ENCODE measurements around the gene ERBB4. TPM values are rescaled to one million over a fixed set of nuclear protein-coding genes. Genes with fewer than 3 reads are reported as not detected.

The ERBB4 gene
- total RNA-seq, 1 donor from 2014 or later, result not detected

DNA sequence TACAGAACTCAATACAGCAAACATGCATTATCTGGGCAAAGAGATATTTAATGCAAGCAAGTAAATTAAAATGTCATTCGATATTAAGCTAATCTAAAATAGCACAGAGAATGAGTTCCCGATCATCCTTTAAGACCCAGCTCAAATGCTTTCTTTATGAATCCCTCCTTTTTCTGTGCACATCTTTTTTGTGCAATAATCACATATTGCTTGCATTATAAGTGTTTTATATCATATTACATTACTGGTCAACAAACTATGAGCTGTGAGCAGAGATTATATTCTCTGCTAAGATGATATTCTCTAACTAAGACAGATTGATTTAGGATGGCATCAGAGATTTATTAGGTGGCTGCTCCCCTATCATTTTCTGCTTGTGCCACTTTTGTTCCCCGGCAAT lies 146.1 kb downstream of the ERBB4 start:
- no peak overlapping the region for H3K4me3 Mint-ChIP-seq
- H3K36me3 Mint-ChIP-seq (ENCODE audit: low read depth), result no peaks in the 10 kb centered on the region
- DNase-seq, result no peak
- H3K4me1 Mint-ChIP-seq, result no peaks in the 10 kb centered on the region
- H3K9me3 Mint-ChIP-seq, result no peaks in the 10 kb centered on the region
- H3K27ac Mint-ChIP-seq, result no peak overlapping the region
- H3K27me3 Mint-ChIP-seq, result no peaks in the 10 kb centered on the region
- intact Hi-C loops (cut with micrococcal nuclease), result no loop called here

DNA sequence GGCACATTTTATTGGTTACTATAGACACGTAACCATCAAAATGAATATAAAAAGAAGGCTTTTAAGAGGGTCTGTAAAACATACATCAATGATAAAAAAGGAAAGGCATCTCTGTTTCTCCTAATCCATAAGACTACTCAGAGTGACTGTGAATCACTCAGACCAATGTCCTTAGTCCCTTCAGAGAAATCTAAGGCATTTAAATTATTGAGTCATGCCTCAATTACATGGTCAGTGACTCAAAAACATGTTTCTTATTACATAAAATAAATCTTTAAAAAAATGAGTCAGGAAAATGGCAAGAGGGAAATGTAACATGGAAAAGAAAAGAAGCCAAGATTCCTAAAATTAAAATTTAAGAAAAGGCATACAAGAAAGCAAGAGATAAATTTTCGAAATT lies 146.6 kb downstream of the ERBB4 start:
- intact Hi-C loops (cut with micrococcal nuclease), result no loop called here
- Mint-ChIP-seq H3K27ac (no peak overlapping the region), H3K36me3 (ENCODE audit: low read depth) (no peaks in the 10 kb centered on the region), H3K27me3 (no peaks in the 10 kb centered on the region), H3K4me3 (no peak overlapping the region), H3K9me3 (no peaks in the 10 kb centered on the region), H3K4me1 (no peaks in the 10 kb centered on the region)
- no peak for DNase-seq

DNA sequence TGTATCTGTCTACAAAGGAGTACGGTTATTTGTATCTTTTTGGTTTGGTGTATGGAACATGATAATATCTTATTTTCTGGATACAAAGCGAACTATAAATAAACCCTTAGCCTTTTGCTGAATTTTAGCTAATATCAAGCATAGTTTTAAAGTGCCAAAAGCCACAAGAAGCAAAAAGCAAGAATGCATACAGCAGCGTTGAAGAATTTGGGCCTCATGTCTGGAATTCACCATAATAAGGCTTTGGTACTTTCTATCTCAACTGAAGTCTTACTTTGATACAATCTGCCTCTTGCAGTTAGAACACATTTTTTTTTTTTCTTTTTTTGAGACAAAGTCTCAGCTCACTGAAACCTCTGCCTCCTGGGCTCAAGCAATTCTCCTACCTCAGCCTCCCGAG lies 151.5 kb downstream of the ERBB4 start:
- H3K4me1 Mint-ChIP-seq, result no peaks in the 10 kb centered on the region
- no peak overlapping the region for H3K4me3 Mint-ChIP-seq
- no peaks in the 10 kb centered on the region for H3K9me3 Mint-ChIP-seq
- H3K27me3 Mint-ChIP-seq, result no peaks in the 10 kb centered on the region
- no peak for DNase-seq
- H3K27ac Mint-ChIP-seq, result no peak overlapping the region
- intact Hi-C loops (cut with micrococcal nuclease), result no loop called here
- H3K36me3 Mint-ChIP-seq (ENCODE audit: low read depth), result no peaks in the 10 kb centered on the region

DNA sequence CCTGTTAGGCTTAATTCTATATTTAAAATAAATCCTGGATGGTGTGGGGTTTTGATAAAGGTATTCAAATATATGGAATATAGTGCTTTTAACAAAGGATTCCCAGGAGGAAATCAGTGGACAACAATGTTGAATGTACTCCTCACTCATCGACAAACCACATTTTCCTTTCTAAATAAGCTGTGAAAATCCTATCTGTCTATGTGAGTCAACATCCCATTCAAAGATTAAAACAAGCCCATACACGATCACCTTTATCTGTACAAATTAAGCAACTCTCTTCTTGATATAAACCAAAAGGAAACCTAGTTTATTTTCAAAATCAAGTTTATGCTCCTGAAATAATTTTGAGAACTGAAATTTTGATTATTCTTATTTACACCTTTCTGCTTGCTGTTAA lies 153.4 kb downstream of the ERBB4 start:
- Mint-ChIP-seq H3K4me1 (no peaks in the 10 kb centered on the region), H3K4me3 (no peak overlapping the region), H3K27me3 (no peaks in the 10 kb centered on the region), H3K36me3 (ENCODE audit: low read depth) (no peaks in the 10 kb centered on the region), H3K27ac (no peak overlapping the region), H3K9me3 (no peaks in the 10 kb centered on the region)
- intact Hi-C loops (cut with micrococcal nuclease), result no loop called here
- no peak for DNase-seq

DNA sequence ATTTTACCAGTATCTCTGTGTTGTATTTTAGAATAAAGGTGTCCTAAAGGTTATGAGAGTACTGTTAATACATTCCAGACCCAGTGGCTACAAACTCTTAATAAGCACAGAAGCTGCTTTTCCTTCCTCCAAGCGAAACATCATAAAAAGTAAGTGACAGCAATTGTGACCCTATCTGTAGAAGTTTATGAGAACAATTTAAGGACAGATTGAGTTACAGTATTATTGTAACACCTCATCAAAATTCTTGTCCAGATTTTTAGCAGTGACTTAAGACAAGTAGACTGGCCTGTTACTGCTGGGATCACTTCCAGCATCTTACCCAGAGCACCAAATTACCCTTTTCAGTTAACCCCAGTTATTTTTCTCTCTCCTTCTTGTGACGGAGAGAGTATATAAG lies 154.6 kb downstream of the ERBB4 start:
- Mint-ChIP-seq H3K36me3 (ENCODE audit: low read depth) (no peaks in the 10 kb centered on the region), H3K4me3 (no peak overlapping the region), H3K4me1 (no peaks in the 10 kb centered on the region), H3K27ac (no peak overlapping the region), H3K9me3 (no peaks in the 10 kb centered on the region), H3K27me3 (no peaks in the 10 kb centered on the region)
- DNase-seq, result no peak
- intact Hi-C loops (cut with micrococcal nuclease), result no loop called here

DNA sequence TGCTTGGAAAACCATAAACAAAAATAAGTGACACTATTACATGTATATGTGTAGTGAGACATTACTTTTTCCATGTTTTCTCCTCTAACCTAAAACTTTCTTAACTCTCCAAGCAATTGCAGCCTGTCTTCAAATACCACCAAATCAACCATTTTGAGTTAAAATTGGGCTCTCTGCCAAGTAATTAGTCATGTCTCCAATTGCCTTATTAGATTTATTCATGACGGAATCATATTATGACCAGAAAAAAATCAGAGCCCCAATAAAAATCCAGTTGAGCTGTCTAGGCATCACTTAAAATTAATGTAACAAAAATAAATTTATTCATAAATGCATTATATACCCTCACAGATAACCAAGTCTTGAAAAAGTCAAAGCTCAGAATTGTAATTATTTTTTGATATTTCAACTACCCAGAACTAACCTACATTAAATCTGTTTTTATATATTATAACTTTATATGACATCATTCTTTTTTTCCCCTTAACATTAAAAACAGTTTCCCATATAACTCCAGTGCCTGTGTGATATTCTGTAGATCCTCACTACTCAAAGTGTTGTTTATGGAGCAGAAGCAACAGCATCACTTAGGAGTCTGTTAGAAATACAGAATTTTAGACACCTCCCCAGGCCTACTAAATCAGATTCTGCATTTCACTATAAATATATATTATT lies 157.0 kb downstream of the ERBB4 start:
- intact Hi-C loops (cut with micrococcal nuclease), result no loop called here
- Mint-ChIP-seq H3K36me3 (ENCODE audit: low read depth) (no peaks in the 10 kb centered on the region), H3K27me3 (no peaks in the 10 kb centered on the region), H3K9me3 (no peaks in the 10 kb centered on the region), H3K4me1 (no peaks in the 10 kb centered on the region), H3K27ac (no peak overlapping the region), H3K4me3 (no peak overlapping the region)
- DNase-seq, result no peak

DNA sequence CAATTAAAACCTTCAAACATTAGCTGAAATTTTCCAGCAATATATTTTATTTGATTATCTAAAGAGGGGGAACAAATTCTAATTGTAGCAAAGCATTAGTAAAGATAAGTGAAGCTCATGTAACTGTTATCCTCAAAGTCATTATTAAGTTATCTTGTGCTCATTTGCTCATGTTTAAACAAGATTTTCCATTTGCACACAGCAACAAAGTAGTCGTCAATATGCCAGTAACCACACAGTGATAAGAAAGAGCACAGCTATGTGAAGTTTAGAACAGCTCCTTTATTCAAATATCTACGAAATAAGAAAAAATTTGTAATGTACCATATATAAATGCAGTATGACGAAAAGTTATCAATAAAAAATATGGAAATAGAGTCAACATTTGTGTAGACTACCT lies 159.5 kb downstream of the ERBB4 start:
- no peak for DNase-seq
- intact Hi-C loops (cut with micrococcal nuclease), result no loop called here
- Mint-ChIP-seq H3K27ac (no peak overlapping the region), H3K4me3 (no peak overlapping the region), H3K4me1 (no peaks in the 10 kb centered on the region), H3K9me3 (no peaks in the 10 kb centered on the region), H3K27me3 (no peaks in the 10 kb centered on the region), H3K36me3 (ENCODE audit: low read depth) (no peaks in the 10 kb centered on the region)

DNA sequence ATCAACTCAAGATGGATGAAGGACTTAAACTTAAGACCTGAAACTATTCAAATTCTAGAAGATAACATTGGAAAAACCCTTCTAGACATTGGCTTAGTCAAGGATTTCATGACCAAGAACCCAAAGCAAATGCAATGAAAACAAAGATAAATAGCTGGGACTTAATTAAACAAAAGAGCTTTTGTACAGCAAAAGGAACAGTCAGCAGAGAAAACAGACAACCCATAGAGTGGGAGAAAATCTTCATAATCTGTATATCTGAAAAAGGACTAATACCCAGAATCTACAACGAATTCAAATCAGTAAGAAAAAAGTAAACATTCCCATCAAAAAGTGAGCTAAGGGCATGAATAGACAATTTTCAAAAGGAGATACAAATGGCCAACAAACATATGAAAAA lies 171.2 kb downstream of the ERBB4 start:
- Mint-ChIP-seq H3K27me3 (no peaks in the 10 kb centered on the region), H3K27ac (no peak overlapping the region), H3K4me3 (no peak overlapping the region), H3K4me1 (no peaks in the 10 kb centered on the region), H3K9me3 (no peaks in the 10 kb centered on the region), H3K36me3 (ENCODE audit: low read depth) (no peaks in the 10 kb centered on the region)
- intact Hi-C loops (cut with micrococcal nuclease), result no loop called here
- DNase-seq, result no peak

DNA sequence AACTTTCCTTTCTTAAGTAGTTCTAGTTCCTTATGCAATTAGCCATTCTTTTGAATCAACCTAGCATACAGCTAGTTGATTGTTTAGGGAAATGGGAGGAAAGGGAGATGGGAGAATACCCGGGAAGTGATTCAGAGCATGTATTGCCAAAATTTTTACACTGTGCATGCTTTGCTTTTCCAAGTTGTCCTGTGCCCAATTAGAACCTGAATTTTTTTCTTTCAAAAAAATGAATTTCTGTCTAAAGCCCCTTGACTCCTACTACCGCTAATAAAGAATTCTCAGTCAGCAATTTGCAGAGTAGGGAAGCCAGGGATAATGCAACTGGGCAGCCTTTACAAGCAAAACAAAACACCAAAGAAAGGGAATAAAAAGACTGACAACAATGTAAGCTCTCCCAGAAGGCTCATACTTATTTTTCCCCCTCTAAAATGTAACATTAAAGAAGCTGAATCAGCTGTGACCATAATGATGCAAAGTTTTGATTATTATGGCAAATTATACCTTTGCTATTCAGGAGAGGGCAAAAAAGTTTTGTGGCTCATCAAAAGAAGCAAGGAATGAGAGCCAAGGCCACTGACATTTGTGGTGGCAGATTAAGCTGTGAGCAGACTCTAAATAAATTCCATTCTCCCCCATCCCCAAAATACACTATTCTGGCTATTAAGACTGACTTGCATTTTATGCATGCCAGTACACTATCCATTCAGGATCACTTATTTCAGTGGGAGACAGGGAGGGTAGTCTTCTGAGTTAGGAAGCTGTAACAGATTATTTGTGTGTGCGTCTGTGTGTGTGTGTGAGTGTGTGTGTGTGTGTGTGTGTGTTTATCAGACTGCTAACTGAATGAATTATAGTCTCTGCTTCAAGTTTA lies 174.3 kb downstream of the ERBB4 start:
- H3K36me3 Mint-ChIP-seq (ENCODE audit: low read depth), result no peaks in the 10 kb centered on the region
- intact Hi-C loops (cut with micrococcal nuclease), result no loop called here
- no peak overlapping the region for H3K27ac Mint-ChIP-seq
- H3K4me1 Mint-ChIP-seq, result no peaks in the 10 kb centered on the region
- no peaks in the 10 kb centered on the region for H3K27me3 Mint-ChIP-seq
- no peaks in the 10 kb centered on the region for H3K9me3 Mint-ChIP-seq
- H3K4me3 Mint-ChIP-seq, result no peak overlapping the region
- no peak for DNase-seq

DNA sequence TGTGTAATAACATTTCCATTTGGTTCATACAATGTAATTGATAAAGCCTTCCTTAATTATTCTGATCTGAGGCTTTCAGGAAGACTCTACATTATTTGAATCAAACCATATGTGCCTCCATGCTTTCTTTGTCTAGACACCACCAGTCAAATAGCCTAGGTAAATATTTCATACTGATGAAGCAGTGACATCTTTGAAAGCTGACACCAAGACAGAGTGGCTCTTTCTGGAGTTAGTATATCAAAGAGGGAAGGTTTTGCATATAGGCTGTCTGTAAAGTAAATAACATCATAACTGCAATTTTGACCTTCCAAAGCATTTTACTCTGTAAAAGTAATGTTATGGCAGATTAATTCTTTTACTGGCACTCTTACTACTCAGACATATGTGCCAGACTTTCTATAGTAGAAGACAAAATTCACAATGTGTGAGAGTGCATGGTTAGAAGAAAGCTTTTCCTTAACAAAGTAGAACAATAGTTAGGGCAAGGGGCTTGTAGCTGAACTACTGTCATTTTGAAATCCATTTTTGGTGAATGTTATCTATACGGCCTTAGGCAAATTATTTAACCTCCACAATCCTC lies 177.3 kb downstream of the ERBB4 start:
- intact Hi-C loops (cut with micrococcal nuclease), result no loop called here
- Mint-ChIP-seq H3K27me3 (no peaks in the 10 kb centered on the region), H3K4me1 (no peaks in the 10 kb centered on the region), H3K27ac (no peak overlapping the region), H3K9me3 (no peaks in the 10 kb centered on the region), H3K4me3 (no peak overlapping the region), H3K36me3 (ENCODE audit: low read depth) (no peaks in the 10 kb centered on the region)
- DNase-seq, result no peak

DNA sequence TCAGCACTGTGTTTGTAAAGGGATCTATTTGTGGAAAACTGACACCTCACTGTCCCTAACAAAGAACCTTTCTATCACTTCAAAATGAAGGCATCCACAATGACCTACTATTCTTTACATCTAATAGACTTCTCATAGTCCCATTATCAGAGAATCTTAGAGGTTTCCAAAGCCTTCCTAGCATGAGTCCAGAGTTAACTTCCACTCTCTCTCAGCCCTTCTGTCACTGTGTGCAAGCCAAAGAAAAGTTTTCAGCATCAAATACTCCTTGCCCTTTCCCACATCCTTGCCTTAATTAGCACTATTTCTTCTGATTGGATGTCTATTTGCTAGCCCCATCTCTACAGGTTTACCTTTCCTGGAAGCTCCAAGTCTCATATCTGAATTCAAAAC lies 178.5 kb downstream of the ERBB4 start:
- H3K27ac Mint-ChIP-seq, result no peak overlapping the region

DNA sequence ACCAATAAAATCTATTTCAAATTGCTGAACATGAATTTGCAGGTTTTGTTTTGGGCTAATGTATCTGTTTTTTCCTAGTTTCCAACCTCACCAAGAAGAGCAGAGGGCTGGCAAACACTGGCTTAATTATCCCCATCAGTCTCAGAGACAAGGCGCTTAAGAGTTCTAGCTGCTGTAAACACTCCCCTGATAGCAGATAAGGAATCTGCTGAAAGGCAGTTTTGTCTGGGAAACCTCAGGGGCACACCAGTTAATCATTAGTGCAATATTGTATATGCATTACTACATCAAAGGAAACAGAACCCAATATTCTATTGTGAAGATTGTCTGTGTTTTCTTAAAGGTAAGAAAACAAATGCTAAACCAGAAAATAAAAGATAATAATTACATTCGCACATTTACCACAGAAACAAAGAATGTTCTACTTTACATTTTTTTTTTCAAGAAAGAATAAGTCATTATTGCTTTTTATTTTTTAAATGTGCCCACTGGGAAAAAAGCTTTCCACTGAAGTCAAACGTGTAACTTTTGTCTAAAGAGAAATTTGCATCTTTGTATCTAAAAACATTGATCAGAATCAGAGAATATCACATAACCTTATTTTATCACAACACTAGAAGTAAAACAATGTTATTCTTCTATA lies 179.1 kb downstream of the ERBB4 start:
- Mint-ChIP-seq H3K36me3 (ENCODE audit: low read depth) (no peaks in the 10 kb centered on the region), H3K27me3 (no peaks in the 10 kb centered on the region), H3K4me3 (no peak overlapping the region), H3K27ac (no peak overlapping the region), H3K9me3 (no peaks in the 10 kb centered on the region), H3K4me1 (no peaks in the 10 kb centered on the region)
- no peak for DNase-seq
- intact Hi-C loops (cut with micrococcal nuclease), result no loop called here

More for the DNA sequence above, 178.5 kb downstream of the ERBB4 start:
- H3K27me3 Mint-ChIP-seq, result no peaks in the 10 kb centered on the region
- intact Hi-C loops (cut with micrococcal nuclease), result no loop called here
- DNase-seq, result no peak
- H3K4me1 Mint-ChIP-seq, result no peaks in the 10 kb centered on the region
- no peak overlapping the region for H3K4me3 Mint-ChIP-seq
- no peaks in the 10 kb centered on the region for H3K36me3 Mint-ChIP-seq (ENCODE audit: low read depth)
- H3K9me3 Mint-ChIP-seq, result no peaks in the 10 kb centered on the region

DNA sequence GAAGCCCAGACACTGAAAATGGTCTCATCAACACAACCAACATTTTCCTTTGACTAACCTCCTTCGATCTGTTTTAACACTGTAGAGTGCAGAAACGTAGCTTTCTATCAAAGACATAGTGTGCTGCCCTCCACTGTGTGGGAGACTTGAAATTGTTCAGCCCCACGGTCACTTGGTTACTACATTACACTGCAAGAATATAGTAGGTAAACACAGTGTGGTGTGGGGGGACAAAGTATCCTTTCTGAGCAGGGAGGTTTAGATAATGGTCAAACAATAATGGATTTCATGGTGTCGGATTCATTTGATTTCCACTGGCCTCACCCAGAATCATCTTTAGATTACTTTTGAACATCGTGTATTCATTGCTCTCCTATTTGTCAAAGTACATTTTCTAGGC lies 181.0 kb downstream of the ERBB4 start:
- Mint-ChIP-seq H3K9me3 (no peaks in the 10 kb centered on the region), H3K27me3 (no peaks in the 10 kb centered on the region), H3K4me1 (no peaks in the 10 kb centered on the region), H3K27ac (no peak overlapping the region), H3K4me3 (no peak overlapping the region), H3K36me3 (ENCODE audit: low read depth) (no peaks in the 10 kb centered on the region)
- DNase-seq, result no peak
- intact Hi-C loops (cut with micrococcal nuclease), result no loop called here

DNA sequence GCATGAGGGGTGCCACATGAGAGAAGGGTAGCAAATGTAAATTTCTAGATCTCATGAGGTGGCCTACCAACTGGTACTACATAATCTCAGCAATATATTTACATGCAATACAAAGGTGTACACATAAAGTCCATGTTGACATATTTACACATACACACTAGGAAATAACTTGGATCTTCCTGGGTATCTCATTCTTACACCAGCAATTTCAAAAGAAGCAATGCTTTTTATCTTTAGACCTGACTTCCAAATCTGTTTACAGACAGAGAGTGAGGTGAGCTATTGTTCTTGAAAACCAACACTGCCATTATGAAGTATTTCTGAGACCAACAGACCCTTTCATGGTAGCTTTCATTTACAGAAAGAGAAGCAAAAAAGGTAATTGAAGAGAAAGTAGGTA lies 184.2 kb downstream of the ERBB4 start:
- H3K27ac Mint-ChIP-seq, result no peak overlapping the region
- no peaks in the 10 kb centered on the region for H3K9me3 Mint-ChIP-seq
- H3K4me3 Mint-ChIP-seq, result no peak overlapping the region
- no peaks in the 10 kb centered on the region for H3K4me1 Mint-ChIP-seq
- DNase-seq, result no peak
- intact Hi-C loops (cut with micrococcal nuclease), result no loop called here
- H3K27me3 Mint-ChIP-seq, result no peaks in the 10 kb centered on the region
- H3K36me3 Mint-ChIP-seq (ENCODE audit: low read depth), result no peaks in the 10 kb centered on the region
